Measurements from ENCODE around the gene SLC25A26. TPM values are rescaled to one million over a fixed set of nuclear protein-coding genes. Genes with fewer than 3 reads are reported as not detected.

Gene SLC25A26
- total RNA-seq, 1 donor from 2014 or later = 18.9 TPM

DNA sequence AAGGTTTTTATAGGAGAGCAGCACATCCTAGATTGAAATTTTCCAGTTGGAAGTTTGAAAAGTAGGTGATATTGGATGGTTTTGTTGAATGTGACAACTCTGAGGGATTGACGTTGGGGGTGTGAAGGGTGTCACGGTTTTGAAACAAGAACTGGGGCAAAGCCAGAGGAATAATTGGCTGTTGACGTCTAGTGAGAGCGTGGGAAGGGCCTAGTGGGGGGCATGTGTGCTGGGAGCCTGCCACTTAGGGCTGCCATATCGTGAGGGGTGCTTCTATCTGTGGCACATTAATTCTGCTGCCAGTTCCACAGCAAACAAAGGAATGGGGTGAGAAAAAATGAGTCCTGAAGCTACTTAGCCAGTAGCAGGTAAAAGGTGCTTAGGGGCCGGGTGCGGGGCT, 150.6 kb downstream of the SLC25A26 start:
- TF ChIP-seq, protein P1, sequence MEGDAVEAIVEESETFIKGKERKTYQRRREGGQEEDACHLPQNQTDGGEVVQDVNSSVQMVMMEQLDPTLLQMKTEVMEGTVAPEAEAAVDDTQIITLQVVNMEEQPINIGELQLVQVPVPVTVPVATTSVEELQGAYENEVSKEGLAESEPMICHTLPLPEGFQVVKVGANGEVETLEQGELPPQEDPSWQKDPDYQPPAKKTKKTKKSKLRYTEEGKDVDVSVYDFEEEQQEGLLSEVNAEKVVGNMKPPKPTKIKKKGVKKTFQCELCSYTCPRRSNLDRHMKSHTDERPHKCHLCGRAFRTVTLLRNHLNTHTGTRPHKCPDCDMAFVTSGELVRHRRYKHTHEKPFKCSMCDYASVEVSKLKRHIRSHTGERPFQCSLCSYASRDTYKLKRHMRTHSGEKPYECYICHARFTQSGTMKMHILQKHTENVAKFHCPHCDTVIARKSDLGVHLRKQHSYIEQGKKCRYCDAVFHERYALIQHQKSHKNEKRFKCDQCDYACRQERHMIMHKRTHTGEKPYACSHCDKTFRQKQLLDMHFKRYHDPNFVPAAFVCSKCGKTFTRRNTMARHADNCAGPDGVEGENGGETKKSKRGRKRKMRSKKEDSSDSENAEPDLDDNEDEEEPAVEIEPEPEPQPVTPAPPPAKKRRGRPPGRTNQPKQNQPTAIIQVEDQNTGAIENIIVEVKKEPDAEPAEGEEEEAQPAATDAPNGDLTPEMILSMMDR (IDR thresholded peaks at IDR 0.05; ENCODE audit: unreplicated experiment) = no peak
- H3K9me3 Mint-ChIP-seq (ENCODE audit: unreplicated experiment) = no peaks in the 10 kb centered on the region
- DNase-seq (ENCODE audit: low spot score) = no peak
- H3K4me1 Mint-ChIP-seq (ENCODE audit: unreplicated experiment) = no peaks in the 10 kb centered on the region
- no peaks in the 10 kb centered on the region for H3K27me3 Mint-ChIP-seq (ENCODE audit: unreplicated experiment)
- H3K36me3 Mint-ChIP-seq (ENCODE audit: low read depth, unreplicated experiment) = no peaks in the 10 kb centered on the region
- H3K4me3 Mint-ChIP-seq (ENCODE audit: unreplicated experiment) = no peak overlapping the region
- H3K27ac Mint-ChIP-seq (ENCODE audit: unreplicated experiment) = no peak overlapping the region

DNA sequence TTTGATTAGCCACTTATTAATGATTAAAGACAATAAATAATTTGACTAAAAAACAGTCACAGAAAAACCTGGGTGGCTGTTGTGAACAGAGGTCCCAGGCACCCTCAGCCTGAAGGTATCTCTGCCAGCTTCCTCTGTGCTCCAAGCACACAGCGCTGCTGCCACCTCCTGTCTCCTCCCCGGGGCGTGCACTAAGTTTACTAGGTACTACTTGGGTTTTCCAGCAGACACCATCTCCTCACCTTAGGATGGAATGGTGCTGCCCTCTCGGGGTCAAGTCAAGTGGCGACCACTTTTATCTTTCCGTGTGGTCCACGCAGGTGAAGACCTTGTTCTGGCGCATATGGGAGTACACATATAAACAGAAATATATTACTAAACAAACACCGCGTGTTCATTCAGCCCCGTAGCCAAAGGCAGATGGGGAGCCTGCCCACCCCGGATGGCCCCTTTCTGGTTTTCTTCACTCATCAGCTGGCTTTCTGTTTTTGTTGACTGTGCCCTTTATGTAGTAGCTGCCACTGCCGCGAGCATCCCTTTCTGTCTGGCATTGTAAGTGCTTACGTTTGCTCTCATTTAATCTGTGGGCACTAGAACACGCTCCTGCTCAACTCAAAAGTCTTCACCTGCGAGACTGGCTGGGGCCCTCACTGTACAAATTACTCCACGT, 152.0 kb downstream of the SLC25A26 start:
- Mint-ChIP-seq H3K27ac (ENCODE audit: unreplicated experiment) (no peak overlapping the region), H3K4me3 (ENCODE audit: unreplicated experiment) (no peak overlapping the region)
- DNase-seq (ENCODE audit: low spot score) = peak; percentile 46

GRCh38 chr3:66376568-66376967, 155.8 kb downstream of the SLC25A26 start:
- no peak overlapping the region for H3K4me3 Mint-ChIP-seq (ENCODE audit: unreplicated experiment)
- TF ChIP-seq, protein P1 (IDR thresholded peaks at IDR 0.05; ENCODE audit: unreplicated experiment) = no peak
- no peak overlapping the region for H3K27ac Mint-ChIP-seq (ENCODE audit: unreplicated experiment)

More for the DNA sequence above, 152.0 kb downstream of the SLC25A26 start:
- no peaks in the 10 kb centered on the region for H3K27me3 Mint-ChIP-seq (ENCODE audit: unreplicated experiment)
- no peaks in the 10 kb centered on the region for H3K9me3 Mint-ChIP-seq (ENCODE audit: unreplicated experiment)
- no peaks in the 10 kb centered on the region for H3K4me1 Mint-ChIP-seq (ENCODE audit: unreplicated experiment)
- TF ChIP-seq, protein P1 (IDR thresholded peaks at IDR 0.05; ENCODE audit: unreplicated experiment) = no peak
- peaks cover under 1% of the 10 kb centered on the region for H3K36me3 Mint-ChIP-seq (ENCODE audit: low read depth, unreplicated experiment)

DNA sequence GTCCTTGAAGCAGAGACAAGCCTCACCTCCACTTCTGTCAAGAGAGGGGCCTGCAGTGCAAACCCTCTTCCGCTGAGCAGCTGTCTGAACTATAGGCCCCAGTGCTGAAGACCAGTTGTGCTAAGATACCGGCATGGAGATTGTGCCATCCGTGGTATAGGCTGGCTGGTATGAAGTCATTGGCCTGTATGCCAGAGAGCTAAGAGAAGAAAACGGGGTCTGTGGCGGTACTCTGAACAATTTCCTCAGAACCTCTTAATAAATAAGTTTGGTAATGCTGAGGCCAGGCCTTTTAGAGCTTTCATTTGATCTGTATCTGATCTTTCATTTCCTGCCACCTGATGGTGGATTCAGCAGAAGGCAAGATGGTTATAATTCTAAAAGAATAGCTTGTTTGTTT, 157.0 kb downstream of the SLC25A26 start:
- Mint-ChIP-seq H3K27me3 (ENCODE audit: unreplicated experiment) (peaks cover 2% of the 10 kb centered on the region), H3K27ac (ENCODE audit: unreplicated experiment) (no peak overlapping the region)
- TF ChIP-seq, protein P1 (IDR thresholded peaks at IDR 0.05; ENCODE audit: unreplicated experiment) = no peak

More at GRCh38 chr3:66376568-66376967, 155.8 kb downstream of the SLC25A26 start:
- Mint-ChIP-seq H3K27me3 (ENCODE audit: unreplicated experiment) (peaks cover 2% of the 10 kb centered on the region), H3K36me3 (ENCODE audit: low read depth, unreplicated experiment) (peaks cover 18% of the 10 kb centered on the region), H3K9me3 (ENCODE audit: unreplicated experiment) (no peaks in the 10 kb centered on the region), H3K4me1 (ENCODE audit: unreplicated experiment) (no peaks in the 10 kb centered on the region)
- no peak for DNase-seq (ENCODE audit: low spot score)

GRCh38 chr3:66378256-66378655, 157.5 kb downstream of the SLC25A26 start:
- peaks cover 27% of the 10 kb centered on the region for H3K36me3 Mint-ChIP-seq (ENCODE audit: low read depth, unreplicated experiment)
- peaks cover 2% of the 10 kb centered on the region for H3K27me3 Mint-ChIP-seq (ENCODE audit: unreplicated experiment)
- TF ChIP-seq, protein P1 (IDR thresholded peaks at IDR 0.05; ENCODE audit: unreplicated experiment) = peak; percentile 91
- peak; percentile 55 for DNase-seq (ENCODE audit: low spot score)
- no peaks in the 10 kb centered on the region for H3K9me3 Mint-ChIP-seq (ENCODE audit: unreplicated experiment)
- H3K4me3 Mint-ChIP-seq (ENCODE audit: unreplicated experiment) = no peak overlapping the region
- H3K4me1 Mint-ChIP-seq (ENCODE audit: unreplicated experiment) = no peaks in the 10 kb centered on the region
- no peak overlapping the region for H3K27ac Mint-ChIP-seq (ENCODE audit: unreplicated experiment)

More for the DNA sequence above, 157.0 kb downstream of the SLC25A26 start:
- Mint-ChIP-seq H3K36me3 (ENCODE audit: low read depth, unreplicated experiment) (peaks cover 25% of the 10 kb centered on the region), H3K9me3 (ENCODE audit: unreplicated experiment) (no peaks in the 10 kb centered on the region), H3K4me1 (ENCODE audit: unreplicated experiment) (no peaks in the 10 kb centered on the region), H3K4me3 (ENCODE audit: unreplicated experiment) (no peak overlapping the region)
- no peak for DNase-seq (ENCODE audit: low spot score)

Measured in endothelial cell (in vitro differentiated cells).